ENCODE data around the gene TMEM256.
A peak's percentile ranks its signal among the peaks of the same experiment; 100 is the strongest.

TMEM256 gene

DNA sequence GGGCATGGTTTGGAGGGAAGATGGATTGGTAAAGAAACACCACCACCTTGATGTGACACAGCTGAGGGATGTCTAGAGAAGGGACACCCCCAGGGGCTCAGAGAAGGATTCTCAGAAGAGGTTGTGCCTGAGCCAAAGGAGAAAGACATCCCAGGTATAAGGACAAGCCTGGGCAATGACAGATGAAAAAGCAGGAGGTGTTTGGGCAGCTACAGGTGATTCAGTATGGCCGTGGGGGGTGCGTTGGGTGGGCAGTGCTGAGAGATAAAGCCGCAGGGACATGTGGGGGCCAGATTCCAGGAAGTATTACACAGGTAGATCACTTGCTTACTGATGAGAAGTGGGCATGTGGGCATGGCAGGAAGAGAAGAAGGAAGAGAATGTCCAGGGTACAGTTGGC is 42.0 kb downstream of the TMEM256 start:
- Mint-ChIP-seq H3K4me1 (peaks cover 7% of the 10 kb centered on the region), H3K4me3 (no peak overlapping the region), H3K27me3 (peaks cover 8% of the 10 kb centered on the region), H3K27ac (no peak overlapping the region), H3K9me3 (no peaks in the 10 kb centered on the region)
- no peak for DNase-seq
- no peak for ATAC-seq

DNA sequence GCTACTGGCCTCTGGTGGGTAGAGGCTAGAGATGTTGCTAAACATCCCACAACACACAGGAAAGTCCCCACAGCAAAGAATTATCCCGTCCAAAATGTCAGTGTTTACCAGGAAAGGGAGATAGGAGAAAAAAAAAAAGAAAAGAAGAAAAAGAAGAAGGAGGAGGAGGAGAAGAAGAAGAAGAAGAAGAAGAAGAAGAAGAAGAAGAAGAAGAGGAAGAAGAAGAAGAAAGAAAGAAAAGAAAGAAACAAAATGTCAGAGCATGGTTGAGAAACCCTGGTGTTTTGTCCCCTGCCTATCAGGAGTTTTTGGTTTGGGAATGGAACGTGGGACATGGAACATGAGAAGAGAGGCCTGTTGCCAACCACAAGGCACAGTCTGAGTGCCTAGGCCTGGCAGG is 46.5 kb downstream of the TMEM256 start:
- H3K4me3 Mint-ChIP-seq = no peak overlapping the region
- peak overlapping the region in 1 of 2 donors; percentile 72 for H3K27ac Mint-ChIP-seq
- peaks cover 44% of the 10 kb centered on the region for H3K4me1 Mint-ChIP-seq
- ATAC-seq (no peak), DNase-seq (no peak)
- H3K9me3 Mint-ChIP-seq = no peaks in the 10 kb centered on the region
- H3K27me3 Mint-ChIP-seq = peaks cover 8% of the 10 kb centered on the region

DNA sequence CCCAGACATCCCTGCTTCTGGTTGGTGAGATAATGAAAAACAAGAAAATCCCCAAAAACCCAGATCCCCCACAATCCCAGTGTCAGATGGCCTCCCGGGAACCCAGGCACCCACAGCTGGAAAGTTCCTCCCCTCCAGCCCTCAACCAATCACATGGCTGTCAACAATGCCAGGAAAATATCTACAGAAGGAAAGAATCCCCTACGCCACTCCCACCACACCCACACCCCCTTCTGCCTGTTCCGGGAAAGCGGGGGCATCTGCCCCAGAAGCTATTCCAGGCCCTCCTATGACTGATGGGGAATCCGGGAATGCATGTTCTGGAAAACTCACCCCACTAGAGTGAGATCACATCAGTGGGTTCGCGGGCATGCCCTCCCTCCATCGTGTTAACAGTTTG is 47.1 kb downstream of the TMEM256 start:
- peak overlapping the region in 1 of 2 donors; percentile 18 for H3K4me3 Mint-ChIP-seq
- H3K27ac Mint-ChIP-seq = no peak overlapping the region
- ATAC-seq (no peak), DNase-seq (no peak)
- peaks cover 41% of the 10 kb centered on the region for H3K4me1 Mint-ChIP-seq
- H3K9me3 Mint-ChIP-seq = no peaks in the 10 kb centered on the region
- peaks cover 3% of the 10 kb centered on the region for H3K27me3 Mint-ChIP-seq

DNA sequence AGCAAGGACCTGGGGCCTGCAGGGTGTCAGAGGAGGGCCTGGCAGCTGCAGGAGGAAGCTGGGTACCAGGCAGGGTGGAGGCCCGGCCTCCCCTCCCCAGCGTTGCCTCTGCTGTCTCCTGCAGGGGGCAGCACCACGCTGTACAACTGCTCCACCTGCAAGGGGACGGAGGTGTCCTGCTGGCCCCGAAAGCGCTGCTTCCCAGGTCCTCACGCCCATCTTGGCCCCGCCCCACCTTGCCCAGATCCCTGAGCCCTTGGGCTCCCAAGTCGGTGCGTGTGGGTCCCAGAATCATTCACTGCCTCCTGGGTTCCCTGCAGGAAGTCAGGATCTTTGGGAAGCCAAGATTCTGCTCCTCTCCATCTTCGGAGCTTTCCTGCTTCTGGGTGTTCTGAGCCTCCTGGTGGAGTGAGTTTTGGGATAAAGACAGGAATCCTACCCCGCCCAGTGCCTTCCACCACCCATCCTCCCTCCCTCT is 47.8 kb downstream of the TMEM256 start:
- H3K27me3 Mint-ChIP-seq = no peaks in the 10 kb centered on the region
- peak; percentile 86 to 89 for DNase-seq
- peaks cover 44% of the 10 kb centered on the region for H3K4me1 Mint-ChIP-seq
- no peaks in the 10 kb centered on the region for H3K9me3 Mint-ChIP-seq
- ATAC-seq = peak; percentile 80
- peak overlapping the region in 1 of 2 donors; percentile 18 for H3K4me3 Mint-ChIP-seq
- no peak overlapping the region for H3K27ac Mint-ChIP-seq

DNA sequence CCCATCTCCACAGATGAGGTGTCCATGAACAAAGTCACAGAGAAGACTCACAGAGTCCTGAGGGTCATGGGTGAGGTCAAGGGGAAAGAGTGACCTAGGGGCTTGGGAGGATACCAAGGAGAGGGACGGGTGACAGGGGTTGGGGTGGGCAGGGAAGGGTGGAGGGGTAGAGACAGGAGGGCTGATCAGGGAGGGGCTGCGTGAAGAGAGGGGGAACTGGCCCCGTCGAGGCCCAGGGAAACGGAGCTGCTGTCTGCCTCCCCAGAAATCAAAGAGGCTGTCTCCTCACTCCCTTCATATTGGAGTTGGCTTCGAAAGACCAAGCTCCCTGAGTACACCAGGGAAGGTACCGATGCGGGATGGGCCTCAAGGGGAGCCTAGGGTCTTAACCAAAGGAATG is 48.3 kb downstream of the TMEM256 start:
- peaks cover 49% of the 10 kb centered on the region for H3K4me1 Mint-ChIP-seq
- no peaks in the 10 kb centered on the region for H3K9me3 Mint-ChIP-seq
- ATAC-seq (no peak), DNase-seq (no peak)
- no peaks in the 10 kb centered on the region for H3K27me3 Mint-ChIP-seq
- H3K4me3 Mint-ChIP-seq = no peak overlapping the region
- no peak overlapping the region for H3K27ac Mint-ChIP-seq

DNA sequence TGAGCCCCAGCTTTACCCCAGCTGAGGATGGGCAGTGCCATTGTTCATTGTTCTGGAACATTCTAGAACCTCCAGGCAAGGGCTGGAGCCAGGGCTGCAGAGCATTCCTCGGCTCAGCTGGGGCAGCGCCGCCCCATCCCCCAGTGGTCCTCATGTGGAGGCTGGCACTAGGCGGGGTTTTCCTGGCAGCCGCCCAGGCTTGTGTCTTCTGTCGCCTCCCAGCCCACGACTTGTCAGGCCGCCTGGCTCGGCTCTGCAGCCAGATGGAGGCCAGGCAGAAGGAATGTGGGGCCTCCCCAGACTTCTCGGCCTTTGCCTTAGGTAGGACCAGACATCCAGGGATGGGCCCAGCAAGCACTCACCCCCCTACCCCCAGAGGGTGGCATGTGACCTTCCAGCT is 48.8 kb downstream of the TMEM256 start, which contains the start of gene TMEM95:
Gene TMEM95, plus strand, starts transcription at position 104 of the 400 bp plus-strand sequence. Its CDS starts 49 bp downstream, at position 153.
- Mint-ChIP-seq H3K27ac (peak within 1 kb of the TSS; percentile 79 to 94), H3K9me3 (no peaks in the 10 kb centered on the region), H3K27me3 (no peaks in the 10 kb centered on the region), H3K4me3 (peak within 1 kb of the TSS; percentile 14 to 62), H3K4me1 (peaks cover 55% of the 10 kb centered on the region)
- DNase-seq (no peak), ATAC-seq (no peak)

DNA sequence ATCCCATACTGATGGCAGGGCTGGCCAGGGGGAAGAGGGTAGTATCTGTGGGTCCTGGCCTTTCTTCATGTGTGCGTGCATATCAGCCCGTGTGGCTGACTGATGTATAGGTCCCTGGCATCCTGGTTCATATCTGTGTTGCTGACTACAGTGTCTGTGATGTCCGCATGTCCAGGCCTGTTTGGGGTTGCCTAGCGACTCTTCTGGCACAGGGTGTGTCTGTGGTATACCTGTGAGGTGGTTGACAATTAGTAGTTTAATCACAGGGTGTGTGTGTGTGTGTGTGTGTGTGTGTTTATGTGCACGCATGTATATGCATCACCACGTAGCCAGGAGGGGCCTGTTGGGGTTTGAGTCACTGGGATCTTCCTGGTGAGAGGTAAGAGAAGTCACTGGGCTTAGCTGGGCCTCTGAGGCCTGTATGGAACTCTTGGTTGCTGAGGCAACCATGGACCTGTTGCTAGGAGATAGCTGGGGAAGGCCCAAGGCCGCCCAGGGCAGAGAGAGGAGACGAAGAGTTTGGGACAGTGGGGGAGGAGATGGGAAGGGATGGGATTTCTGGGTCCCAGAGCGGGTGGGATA is 49.5 kb downstream of the TMEM256 start:
- DNase-seq (peak in 1 of 2 donors; percentile 47), ATAC-seq (peak; percentile 13)
- Mint-ChIP-seq H3K4me1 (peaks cover 62% of the 10 kb centered on the region), H3K4me3 (peak overlapping the region; percentile 14 to 62), H3K9me3 (no peaks in the 10 kb centered on the region), H3K27me3 (no peaks in the 10 kb centered on the region), H3K27ac (peak overlapping the region; percentile 79 to 94)
